HCEC 1CT (cell line): ENCODE results near the gene JUND.
"Not testable (repeated sequence)": the region's sequence is repeated elsewhere in the genome, so short reads cannot be mapped to it uniquely, and the experiment has no call there.

Source experiments
- DNase-seq: peaks from one replicate; pipeline ENCODE4 v3.0.0-alpha.2; 2017

The JUND gene

GRCh38 chr19:18281082-18282020 is at the start of gene JUND:
Gene JUND (minus strand): TSS chr19:18281622. CDS start chr19:18281484, 138 bp downstream.
- DNase-seq: peak; percentile 98

GRCh38 chr19:18330868-18331267 is 49.4 kb upstream of the JUND start:
- no peak for DNase-seq

- DNase-seq: no peak
Measured at GRCh38 chr19:18329035-18329376, 47.6 kb upstream of the JUND start.

GRCh38 chr19:18328340-18329034 is 47.1 kb upstream of the JUND start:
- DNase-seq: peak; percentile 97

- no peak for DNase-seq
Measured at GRCh38 chr19:18326772-18327171, 45.4 kb upstream of the JUND start.

GRCh38 chr19:18324373-18324731 is 42.9 kb upstream of the JUND start:
- not testable (repeated sequence) for DNase-seq

GRCh38 chr19:18322759-18323460 is 41.5 kb upstream of the JUND start, which contains the start of gene LSM4:
Gene LSM4 (minus strand): TSS chr19:18323076. CDS start chr19:18323020, 56 bp downstream.
- DNase-seq: peak; percentile 97

- peak; percentile 59 for DNase-seq
Measured at GRCh38 chr19:18322318-18322758, 40.9 kb upstream of the JUND start.

GRCh38 chr19:18321734-18322102 is 40.3 kb upstream of the JUND start:
- no peak for DNase-seq

GRCh38 chr19:18320865-18321733 is 39.7 kb upstream of the JUND start:
- DNase-seq: no peak

- no peak for DNase-seq
Measured at GRCh38 chr19:18319591-18320135, 38.2 kb upstream of the JUND start.

- no peak for DNase-seq
Measured at GRCh38 chr19:18317961-18318800, 36.8 kb upstream of the JUND start.

- no peak for DNase-seq
Measured at GRCh38 chr19:18313398-18313797, 32.0 kb upstream of the JUND start.

- no peak for DNase-seq
Measured at GRCh38 chr19:18312092-18312534, 30.7 kb upstream of the JUND start.

- no peak for DNase-seq
Measured at GRCh38 chr19:18311502-18312091, 30.2 kb upstream of the JUND start.

- DNase-seq: no peak
Measured at GRCh38 chr19:18310966-18311365, 29.5 kb upstream of the JUND start.

GRCh38 chr19:18310118-18310909 is 28.9 kb upstream of the JUND start:
- DNase-seq: no peak

GRCh38 chr19:18309525-18310064 is 28.2 kb upstream of the JUND start:
- DNase-seq: no peak

GRCh38 chr19:18308948-18309325 is 27.5 kb upstream of the JUND start:
- DNase-seq: no peak
